HG03520 (cell line): ENCODE measurements around the gene TRAF5.
"Not testable (repeated sequence)": the region's sequence is repeated elsewhere in the genome, so short reads cannot be mapped to it uniquely, and the experiment has no call there.

ENCODE experiments used
- ATAC-seq: cut with Tn5 transposase; IDR thresholded peaks from one replicate; pipeline ENCODE4 v1.9.1; 2021; ENCODE audit warnings: mild to moderate bottlenecking, moderate library complexity; ENCODE audit not compliant: unreplicated experiment

The TRAF5 gene

DNA sequence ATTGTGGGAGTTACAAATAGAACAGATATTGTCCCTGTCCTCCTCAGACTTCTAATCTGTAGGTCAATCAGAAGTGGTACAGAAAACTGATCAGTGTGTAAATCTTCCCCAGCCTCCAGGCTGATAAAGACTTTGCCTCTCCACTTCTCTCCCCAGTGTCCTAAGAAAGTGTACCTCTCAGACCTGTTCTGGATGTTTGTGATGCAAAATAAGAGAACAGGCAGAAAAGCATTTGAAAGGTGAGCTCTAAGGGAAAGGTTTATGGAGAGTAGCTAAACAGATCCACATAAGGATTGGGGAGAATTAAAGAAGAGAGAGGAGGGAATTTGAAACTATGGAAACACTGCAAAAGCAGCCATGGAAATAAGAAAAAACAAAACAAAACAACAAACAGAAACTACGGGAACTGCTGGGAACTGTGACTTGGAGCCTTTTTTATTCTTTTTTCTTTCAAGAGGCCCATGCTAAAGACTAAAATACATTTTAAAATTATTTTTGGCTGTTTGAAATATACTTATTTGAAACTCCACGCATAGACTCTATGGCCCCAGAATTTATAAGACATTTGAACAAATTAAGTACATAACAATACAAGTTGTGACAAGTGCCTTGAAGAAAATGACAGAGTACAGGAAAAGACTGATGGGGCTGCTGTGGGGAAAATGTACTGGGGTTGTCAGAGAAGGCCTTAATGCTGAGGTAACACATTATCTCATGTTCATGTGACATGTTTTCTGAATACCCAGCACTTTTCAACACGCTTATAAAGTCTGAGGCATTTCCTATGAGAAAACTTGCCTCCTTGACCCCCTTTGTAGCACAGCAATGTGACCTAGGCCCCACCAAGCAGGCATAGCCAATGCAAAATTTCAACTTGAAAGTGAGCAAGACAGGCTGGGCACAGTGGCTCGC, 51.2 kb downstream of the TRAF5 start:
- no peak for ATAC-seq

DNA sequence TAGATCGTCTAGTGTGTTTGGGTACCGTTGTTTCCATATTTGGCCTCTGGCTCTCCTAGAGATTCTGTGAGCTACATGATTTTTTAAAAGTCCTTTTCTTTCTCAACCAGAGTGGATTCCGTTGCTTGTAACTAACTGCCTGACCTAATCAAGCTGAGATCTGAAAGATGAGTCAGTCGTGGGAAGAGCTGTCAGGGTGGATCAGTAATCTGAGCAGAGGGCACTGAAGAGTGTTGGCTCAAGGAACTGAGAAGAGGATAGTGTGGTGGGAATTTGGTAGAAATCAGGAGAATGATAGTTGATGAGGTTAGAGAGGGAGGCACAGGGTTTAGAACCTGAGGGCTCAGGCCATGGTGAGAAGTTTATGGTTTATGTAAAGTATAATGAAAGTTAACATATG, 52.2 kb downstream of the TRAF5 start:
- ATAC-seq, result no peak

GRCh38 chr1:211379446-211379845, 52.8 kb downstream of the TRAF5 start:
- no peak for ATAC-seq

GRCh38 chr1:211381481-211382181, 55.0 kb downstream of the TRAF5 start:
- ATAC-seq, result peak; percentile 33

DNA sequence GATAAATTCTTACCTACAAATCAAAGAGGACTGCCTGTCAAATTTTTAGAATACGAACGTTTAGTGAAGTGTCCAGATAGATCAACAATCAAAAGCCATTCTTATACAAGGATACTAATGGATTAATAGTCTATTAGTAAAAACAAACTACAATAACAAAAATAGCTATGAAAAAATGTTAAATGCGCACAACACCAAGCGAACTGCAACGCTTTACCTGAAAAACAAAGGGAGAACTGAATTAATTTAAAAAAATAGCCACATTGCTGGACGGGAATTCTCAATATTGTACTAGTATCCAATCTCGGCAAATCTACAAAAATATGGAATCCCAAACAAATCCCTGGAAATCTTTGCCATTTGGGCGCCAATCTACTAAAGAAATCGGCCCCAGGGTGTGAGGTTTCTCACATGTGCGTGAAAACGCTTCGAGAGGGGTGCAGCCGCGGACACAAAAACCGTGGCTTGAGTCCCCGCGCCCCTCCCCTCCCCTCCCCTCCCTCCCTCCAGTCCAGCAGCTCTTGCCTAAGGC, 55.6 kb downstream of the TRAF5 start:
- no peak for ATAC-seq

DNA sequence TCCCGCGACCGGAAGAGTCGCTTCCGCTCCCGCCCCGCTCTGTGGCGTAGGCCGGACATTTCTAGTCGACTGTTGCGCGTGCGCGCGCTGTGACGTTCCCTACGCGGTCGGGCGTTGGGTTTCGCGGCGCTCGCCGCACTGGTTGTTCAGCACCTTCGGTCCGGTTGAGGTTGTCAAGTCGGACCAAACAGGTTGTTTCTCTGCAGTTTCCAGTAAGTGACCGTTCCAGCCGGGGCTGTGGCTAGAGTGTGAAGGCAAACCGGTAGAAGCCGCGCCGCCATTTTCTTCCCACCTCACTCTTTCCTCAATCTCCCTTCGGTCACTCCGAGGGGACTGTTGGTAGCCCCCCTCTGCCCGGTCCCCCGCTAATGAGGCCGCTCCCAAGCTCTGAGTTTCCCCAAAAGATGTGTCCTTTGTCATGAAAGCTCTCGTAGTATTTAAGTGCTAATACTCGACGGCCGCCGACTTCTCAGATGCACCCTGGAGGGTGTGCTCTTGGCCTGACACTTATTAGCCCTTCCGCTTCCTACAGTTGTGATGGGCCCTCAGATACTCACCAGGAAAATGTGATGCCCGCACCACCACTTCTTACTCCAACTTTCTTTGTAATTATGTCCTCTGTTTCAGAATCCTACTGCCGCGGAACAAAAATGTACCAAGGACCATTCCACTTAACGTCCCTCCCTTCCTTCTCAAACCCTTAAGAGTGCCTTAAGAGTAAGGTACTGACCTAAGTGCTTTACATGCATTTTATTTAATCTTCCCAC, 56.3 kb downstream of the TRAF5 start:
- ATAC-seq, result peak; percentile 90

DNA sequence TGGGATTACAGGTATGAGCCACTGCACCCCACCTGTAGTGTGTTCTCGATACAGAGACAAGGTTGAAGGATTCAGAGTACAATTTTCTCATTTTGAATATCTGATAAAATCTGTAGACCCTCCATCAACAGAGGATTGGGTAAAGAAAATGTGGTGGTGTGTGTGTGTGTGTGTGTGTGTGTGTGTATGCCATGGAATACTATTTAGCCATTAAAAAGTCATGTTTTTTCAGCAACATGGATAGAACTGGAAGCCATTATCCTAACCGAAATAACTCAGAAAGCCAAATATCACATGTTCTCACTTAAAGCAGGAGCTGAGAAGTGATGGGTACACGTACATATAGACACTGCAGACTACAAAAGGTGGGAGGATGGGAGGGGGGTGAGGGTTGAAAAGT, 57.9 kb downstream of the TRAF5 start:
- ATAC-seq, result no peak

DNA sequence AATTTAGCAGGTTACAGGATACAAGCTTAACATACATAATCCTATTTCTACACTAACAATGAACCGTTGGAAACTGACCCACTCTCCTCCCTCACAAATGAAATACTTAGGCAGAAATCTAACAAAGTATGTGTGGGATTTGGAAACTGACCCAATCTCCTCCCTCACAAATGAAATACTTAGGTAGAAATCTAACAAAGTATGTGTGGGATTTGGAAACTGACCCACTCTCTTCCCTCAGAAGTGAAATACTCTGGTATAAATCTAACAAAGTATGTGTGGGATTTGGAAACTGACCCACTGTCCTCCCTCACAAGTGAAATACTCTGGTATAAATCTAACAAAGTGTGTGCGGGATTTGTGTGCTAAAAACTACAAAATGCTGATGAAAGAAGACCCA, 60.3 kb downstream of the TRAF5 start:
- ATAC-seq, result no peak

GRCh38 chr1:211390829-211391228, 64.2 kb downstream of the TRAF5 start:
- ATAC-seq, result not testable (repeated sequence)

GRCh38 chr1:211393203-211393602, 66.6 kb downstream of the TRAF5 start:
- no peak for ATAC-seq

GRCh38 chr1:211398266-211398930, 71.8 kb downstream of the TRAF5 start:
- not testable (repeated sequence) for ATAC-seq

GRCh38 chr1:211399851-211400393, 73.3 kb downstream of the TRAF5 start:
- ATAC-seq, result not testable (repeated sequence)

- ATAC-seq, result not testable (repeated sequence)
Measured at GRCh38 chr1:211401751-211402150, 75.1 kb downstream of the TRAF5 start.

DNA sequence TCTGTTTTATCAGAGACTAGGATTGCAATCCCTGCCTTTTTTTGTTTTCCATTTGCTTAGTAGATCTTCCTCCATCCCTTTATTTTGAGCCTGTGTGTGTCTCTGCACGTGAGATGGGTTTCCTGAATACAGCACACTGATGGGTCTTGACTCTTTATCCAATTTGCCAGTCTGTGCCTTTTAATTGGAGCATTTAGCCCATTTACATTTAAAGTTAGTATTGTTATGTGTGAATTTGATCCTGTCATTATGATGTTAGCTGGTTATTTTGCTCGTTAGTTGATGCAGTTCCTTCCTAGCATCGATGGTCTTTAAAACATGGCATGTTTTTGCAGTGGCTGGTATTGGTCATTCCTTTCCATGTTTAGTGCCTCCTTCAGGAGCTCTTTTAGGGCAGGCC, 79.5 kb downstream of the TRAF5 start:
- ATAC-seq, result not testable (repeated sequence)

DNA sequence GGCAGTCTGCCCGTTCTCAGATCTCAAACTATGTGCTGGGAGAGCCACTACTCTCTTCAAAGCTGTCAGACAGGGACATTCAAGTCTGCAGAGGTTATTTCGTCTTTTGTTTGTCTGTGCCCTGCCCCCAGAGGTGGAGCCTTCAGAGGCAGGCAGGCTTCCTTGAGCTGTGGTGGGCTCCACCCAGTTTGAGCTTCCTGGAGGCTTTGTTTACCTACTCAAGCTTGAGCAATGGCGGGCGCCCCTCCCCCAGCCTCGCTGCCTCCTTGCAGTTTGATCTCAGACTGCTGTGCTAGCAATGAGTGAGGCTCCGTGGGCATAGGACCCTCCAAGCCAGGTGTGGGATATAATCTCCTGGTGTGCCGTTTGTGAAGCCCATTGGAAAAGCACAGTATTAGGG, 81.1 kb downstream of the TRAF5 start:
- ATAC-seq, result not testable (repeated sequence)

DNA sequence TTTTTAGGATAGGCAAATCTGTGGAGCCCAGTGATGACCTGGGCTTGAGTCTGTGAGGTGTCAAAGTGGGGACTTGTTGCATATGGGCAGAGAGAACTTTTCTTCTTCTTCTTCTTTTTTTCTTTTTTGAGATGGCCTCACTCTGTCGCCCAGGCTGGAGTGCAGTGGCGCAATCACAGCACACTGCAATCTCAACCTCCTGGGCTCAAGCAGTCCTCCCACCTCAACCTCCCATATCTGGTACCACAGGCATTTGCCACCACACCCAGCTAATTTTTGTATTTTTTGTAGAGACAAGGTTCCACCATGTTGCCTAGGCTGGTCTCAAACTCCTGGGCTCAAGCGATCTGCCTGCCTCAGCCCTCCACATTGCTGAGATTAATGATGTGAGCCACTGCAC, 85.0 kb downstream of the TRAF5 start:
- no peak for ATAC-seq

DNA sequence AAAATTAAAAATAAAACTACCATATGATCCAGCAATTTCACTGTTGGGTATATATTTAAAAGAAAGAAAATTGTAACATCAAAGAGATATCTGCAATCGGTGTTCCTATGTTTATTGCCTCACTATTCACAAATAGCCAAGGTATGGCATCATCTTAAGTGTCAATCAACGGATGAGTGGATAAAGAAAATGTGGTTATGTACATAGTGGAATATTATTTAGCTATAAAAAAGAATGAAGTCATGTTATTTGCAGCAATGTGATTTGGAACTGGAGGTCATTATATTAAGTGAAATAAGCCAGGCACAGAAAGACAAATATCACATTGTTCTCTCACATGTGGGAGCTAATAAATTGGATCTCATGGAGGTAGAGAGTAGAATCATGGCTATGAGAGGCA, 89.1 kb downstream of the TRAF5 start:
- no peak for ATAC-seq

GRCh38 chr1:211416246-211416627, 89.6 kb downstream of the TRAF5 start:
- peak; percentile 44 for ATAC-seq

DNA sequence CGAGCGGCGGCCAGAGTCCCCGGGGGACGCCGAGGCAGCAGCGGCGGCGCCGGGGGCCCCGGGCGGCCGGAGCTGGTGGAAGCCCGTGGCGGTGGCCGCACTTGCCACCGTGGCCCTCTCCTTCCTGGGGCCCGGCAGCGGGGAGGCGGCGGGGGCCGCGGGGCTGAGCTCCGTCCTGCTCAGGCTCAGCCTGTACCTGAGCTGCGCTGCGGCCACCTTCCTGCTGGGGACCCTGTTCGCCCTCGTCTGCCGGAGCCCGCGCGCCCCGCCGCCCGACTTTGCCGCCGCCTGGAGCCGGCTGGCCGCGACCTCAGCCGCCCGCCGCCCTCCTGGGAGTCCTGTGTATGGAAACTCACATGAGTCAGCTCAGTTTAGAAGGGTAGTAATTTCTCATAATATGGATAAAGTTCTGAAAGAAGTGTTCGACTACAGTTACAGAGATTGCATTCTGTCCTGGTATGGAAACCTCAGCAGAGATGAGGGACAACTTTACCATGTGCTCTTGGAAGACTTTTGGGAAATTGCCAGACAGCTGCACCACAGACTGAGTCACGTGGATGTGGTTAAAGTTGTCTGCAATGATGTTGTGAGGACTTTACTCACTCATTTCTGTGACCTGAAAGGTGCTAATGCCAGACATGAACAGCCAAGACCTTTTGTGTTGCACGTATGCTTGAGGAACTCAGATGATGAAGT, 90.1 kb downstream of the TRAF5 start:
- ATAC-seq, result peak; percentile 65

GRCh38 chr1:211420389-211420788, 93.8 kb downstream of the TRAF5 start:
- no peak for ATAC-seq
